TTC549 (cell line): ENCODE data around the gene ASIC3.
"Not testable (repeated sequence)": the region's sequence is repeated elsewhere in the genome, so short reads cannot be mapped to it uniquely, and the experiment has no call there.

Experiments used
- FAIRE-seq: peaks from 2 replicates; lab custom pipeline; 2012; peaks lifted over from hg19 to GRCh38; lab: Jason Lieb, UNC

The ASIC3 gene

DNA sequence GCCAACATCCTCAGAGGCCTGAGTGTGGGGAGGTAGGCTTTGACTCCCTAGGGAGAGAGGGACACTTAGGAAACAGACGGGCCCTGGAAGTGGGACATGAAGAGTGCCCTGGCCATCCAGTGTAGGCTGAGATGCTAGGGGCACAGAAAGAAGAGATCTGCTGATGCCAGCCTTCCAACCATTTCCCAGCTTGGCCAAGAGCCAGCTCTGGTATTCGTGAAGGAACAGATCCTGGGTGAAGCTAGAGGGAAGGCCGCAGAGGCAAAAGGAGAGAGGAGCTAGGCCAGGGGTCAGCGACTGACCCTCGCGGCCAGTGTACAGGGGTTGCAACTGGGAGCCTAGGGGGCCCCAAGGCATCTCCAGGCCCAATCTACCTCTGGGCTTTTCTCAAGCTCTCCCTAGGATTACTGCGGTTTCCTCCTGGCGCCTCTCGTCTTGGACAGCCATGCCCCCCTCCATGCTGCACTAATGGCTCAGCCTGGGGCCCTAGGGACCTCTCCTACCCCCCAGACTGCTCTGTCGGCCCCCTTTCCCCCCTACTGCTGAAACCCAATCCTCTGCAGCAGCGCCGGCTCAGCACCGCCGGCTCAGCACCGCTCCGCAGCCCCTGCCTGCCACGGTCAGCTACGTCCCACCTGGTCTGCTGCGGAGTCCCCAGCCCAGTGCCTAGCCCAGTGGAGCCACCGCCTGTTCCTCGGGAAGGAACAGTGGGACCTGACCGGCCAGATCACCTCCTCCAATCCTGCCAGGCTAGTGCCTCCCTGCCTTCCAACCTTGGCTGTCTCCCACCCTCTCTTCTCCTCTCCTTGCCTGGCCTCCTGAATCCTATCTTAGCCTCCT is at the start of gene ASIC3:
ASIC3 (plus strand) TSS at position 556 of the 840 bp plus-strand sequence. CDS start 355 bp downstream, outside the sequence.
- no peak for FAIRE-seq

DNA sequence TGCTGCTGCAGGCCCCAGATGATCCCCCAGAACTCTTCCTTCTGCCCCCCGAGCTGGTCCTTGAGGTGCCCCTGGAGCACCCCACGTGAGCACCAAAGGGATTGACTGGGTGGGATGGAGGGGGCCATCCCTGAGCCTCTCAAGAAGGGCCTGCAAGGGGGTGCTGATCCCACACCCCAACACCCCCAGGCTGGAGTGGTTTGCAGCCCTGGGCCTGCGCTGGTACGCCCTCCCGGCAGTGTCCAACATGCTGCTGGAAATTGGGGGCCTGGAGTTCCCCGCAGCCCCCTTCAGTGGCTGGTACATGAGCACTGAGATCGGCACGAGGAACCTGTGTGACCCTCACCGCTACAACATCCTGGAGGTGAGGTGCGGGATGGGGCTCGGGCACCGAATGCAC is 49.3 kb upstream of the ASIC3 start:
- FAIRE-seq: no peak

DNA sequence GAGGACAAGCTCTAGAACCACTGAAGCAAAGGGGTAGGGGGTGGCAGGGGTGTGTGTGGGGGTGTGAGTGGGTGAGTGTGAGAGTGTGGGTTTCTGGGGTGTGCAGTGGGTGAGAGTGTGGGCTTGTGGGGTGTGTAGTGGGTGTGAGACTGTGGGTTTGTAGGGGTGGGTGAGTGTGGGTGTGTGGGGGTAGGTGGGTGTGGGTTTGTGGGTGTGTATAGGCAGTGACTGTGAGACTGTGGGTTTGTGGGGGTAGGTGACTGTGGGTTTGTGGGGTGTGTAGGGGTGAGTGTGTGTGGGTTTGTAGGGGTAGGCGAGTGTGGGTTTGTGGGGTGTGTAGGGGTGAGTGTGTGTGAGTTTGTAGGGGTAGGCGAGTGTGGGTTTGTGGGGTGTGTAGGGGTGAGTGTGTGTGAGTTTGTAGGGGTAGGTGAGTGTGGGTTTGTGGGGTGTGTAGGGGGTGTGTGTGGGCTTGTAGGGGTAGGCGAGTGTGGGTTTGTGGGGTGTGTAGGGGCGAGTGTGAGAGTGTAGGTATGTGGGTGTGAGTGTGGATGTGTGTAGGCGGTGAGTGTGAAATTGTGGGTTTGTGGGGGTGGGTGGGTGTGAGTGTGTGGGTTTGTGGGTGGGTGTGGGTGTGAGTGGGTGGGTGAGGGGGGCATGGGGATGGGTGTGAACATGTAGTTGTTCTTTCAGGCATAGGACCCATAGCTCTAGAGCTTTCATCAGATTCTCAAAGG is 48.7 kb upstream of the ASIC3 start:
- no peak for FAIRE-seq

DNA sequence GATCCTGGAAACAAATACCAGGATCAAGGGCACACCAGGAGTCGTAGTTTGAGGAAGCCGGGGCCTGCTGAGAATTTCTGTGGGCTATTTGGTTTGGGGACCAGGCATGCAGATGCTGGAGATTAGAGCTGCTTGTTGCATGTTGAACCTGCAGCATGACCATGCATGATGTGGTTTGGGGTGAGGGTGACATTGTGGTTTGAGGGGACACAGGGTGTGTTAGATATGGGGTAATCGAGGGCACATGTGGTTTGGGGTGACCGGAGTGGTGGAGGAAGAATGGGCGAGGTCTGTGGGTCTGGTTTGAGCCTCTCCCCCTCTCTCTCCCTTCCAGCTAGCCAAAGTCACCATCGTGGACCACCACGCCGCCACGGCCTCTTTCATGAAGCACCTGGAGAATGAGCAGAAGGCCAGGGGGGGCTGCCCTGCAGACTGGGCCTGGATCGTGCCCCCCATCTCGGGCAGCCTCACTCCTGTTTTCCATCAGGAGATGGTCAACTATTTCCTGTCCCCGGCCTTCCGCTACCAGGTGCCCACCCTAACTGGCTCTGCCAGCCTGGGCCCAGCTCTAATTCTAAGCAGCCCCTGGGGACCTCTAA is 47.3 kb upstream of the ASIC3 start:
- FAIRE-seq: no peak

DNA sequence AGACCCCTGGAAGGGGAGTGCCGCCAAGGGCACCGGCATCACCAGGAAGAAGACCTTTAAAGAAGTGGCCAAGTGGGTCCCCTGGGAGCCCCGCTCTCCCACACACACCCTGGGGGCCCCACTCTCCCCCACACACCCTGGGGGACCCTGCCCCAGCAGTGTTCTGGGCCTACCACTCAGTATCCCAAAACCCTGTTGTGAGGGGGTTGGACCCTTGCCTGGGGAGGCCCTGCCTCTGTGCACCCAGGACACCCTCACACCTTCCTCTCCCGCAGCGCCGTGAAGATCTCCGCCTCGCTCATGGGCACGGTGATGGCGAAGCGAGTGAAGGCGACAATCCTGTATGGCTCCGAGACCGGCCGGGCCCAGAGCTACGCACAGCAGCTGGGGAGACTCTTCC is 46.8 kb upstream of the ASIC3 start:
- no peak for FAIRE-seq

DNA sequence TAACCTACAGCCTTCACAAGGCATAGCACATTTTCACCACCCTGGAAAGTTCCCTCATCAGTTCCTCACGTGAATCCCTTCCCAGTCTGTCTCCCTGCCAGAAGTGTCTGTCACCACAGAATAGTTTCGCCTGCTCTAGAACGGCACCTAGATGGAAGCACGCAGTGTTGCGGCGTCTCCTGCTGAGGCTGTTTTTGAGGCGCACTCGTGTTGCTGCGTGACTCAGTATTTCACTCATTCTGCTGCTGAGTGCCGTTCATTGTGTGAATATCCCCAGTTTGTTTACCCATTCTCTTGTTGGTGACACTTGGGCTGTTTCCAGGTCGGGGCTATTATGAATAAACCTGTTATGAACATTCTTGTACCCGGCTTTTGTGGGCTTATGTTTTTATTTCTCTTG is 44.8 kb upstream of the ASIC3 start:
- no peak for FAIRE-seq

DNA sequence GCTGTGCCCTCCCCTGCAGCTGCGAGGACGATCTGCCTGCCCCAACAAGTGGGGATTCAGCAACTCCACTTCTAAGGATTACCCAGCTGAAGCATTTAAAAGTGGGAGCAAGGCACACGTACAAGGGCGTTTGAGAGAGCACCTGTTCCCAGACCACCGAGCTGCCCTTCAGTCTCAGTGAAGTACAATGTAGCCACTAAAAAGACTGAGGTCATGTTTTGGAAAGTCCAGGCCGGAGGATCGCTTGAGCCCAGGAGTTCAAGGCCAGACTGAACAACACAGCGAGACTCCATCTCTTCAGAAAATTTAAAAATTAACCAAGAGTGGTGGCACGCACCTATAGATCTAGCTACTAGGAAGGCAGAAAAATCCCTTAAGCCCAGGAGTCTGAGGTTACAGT is 42.8 kb upstream of the ASIC3 start:
- no peak for FAIRE-seq

DNA sequence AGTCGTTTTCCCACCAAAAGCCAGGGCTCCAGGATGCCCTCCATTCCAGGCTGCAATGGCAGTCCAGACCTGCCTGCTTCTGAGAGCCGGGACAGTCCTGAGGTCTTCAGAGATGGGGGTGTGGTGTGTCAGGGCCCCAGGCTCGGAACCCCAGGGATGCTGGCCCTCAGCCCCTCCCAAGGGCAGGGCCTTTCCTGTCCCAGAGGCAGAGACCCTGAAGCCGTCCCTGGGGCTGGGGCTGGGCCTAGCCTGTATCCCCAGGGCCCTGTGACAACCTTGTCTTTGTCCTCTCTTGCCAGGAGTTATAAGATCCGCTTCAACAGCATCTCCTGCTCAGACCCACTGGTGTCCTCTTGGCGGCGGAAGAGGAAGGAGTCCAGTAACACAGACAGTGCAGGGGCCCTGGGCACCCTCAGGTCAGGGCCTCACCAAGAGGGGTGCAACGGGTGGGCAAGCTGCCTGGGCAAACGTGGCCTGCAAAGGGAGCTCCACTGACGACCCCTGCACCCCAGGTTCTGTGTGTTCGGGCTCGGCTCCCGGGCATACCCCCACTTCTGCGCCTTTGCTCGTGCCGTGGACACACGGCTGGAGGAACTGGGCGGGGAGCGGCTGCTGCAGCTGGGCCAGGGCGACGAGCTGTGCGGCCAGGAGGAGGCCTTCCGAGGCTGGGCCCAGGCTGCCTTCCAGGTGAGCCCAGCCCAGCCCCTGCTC is 41.6 kb upstream of the ASIC3 start:
- FAIRE-seq: no peak

DNA sequence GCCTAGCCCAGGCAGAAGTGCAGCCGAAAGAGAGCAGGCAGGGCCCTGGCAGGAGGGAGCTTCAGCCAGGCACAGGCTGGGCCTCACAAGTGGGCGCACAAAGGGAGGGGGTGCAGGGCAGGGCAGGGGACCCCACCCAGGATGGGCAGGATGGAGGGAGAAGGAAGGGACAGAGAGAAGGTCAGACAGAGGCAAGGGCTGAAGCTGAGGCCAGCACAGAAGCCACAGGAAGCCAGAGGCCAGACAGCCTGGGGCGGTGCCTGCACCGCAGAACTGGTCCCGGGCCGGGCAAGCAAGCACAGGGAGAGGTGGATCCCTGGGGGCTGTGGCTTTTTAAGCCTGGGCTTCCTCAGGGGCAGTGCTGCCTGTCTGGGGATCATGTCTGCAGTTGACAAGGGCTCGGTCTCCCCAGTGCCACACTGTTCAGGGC is 40.8 kb upstream of the ASIC3 start:
- FAIRE-seq: no peak

DNA sequence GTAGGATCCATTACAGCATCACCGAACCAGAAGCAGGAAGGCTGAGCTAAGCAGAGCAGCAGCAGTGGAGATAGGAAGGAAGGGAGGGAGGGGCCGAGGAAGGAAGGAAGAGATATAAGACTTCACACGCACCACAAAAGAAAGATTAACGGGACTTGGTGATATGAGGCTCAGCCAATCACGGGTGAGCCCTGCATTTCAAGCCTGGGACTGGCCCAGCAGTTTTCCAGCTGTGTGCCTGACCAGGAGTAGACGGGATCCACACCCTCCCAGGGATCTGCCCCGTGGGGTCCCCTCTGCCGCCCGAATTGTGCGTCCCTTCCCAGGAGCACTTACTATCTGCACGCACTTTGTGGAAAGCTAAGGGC is 40.2 kb upstream of the ASIC3 start:
- no peak for FAIRE-seq

DNA sequence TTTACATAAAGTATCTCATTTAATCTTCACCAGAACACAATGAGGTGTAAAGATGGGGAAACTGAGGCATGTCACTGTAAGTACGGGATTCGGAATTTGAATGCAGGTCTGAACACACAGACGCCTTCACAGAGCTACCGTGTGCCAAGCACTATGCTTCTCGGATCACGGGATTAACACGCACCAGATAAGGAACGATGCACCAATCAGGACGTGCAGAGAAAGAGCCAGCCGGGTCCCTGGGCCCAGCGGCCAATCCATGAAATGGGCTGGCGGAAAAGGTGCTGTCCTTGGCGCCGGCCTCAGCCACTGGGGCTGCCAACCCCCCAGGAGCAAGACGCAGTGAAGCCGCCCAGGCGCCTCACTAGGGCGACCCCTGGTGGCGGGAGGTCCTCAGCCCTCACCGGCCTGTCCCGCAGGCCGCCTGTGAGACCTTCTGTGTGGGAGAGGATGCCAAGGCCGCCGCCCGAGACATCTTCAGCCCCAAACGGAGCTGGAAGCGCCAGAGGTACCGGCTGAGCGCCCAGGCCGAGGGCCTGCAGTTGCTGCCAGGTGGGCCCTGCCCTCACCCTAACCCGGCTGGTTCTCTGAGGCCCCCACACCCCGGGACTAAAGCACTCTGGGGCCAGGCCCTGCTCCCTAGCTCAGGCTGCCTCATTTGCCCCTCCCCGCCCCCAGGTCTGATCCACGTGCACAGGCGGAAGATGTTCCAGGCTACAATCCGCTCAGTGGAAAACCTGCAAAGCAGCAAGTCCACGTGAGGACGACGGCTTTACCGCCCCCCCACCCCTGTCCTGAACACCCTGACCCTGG is 39.6 kb upstream of the ASIC3 start:
- FAIRE-seq: no peak

DNA sequence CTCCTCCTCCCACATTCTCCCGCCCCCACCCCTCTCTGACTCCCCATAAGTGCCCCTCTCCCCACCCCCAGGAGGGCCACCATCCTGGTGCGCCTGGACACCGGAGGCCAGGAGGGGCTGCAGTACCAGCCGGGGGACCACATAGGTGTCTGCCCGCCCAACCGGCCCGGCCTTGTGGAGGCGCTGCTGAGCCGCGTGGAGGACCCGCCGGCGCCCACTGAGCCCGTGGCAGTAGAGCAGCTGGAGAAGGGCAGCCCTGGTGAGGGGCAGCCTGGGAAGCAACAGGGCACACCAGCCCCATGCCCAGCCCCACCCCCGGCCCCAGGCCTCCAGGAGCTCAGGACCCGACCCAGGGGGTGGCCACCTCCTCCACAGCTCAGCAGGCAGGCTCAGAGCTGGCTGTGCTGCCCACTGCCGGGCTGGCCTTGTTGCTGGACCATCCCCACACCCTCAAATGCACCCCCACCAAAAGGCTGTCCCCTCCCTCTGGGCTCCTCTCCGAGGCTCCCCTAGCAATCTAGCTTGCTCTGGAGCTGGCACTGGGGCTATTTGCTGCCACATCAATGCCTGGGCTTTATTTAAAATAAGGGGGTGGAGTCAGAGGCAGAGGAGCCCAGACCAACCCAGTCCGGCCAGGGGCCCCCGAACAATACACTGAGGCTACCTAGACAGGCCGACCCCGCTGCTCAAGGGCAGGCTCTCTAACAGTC is 38.8 kb upstream of the ASIC3 start:
- FAIRE-seq: no peak

DNA sequence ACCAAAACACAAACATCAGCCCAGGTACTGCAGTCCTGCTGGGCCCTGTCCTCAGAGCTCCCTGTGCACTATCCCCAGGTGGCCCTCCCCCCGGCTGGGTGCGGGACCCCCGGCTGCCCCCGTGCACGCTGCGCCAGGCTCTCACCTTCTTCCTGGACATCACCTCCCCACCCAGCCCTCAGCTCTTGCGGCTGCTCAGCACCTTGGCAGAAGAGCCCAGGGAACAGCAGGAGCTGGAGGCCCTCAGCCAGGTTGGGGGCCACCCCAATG is 38.4 kb upstream of the ASIC3 start:
- FAIRE-seq: no peak

DNA sequence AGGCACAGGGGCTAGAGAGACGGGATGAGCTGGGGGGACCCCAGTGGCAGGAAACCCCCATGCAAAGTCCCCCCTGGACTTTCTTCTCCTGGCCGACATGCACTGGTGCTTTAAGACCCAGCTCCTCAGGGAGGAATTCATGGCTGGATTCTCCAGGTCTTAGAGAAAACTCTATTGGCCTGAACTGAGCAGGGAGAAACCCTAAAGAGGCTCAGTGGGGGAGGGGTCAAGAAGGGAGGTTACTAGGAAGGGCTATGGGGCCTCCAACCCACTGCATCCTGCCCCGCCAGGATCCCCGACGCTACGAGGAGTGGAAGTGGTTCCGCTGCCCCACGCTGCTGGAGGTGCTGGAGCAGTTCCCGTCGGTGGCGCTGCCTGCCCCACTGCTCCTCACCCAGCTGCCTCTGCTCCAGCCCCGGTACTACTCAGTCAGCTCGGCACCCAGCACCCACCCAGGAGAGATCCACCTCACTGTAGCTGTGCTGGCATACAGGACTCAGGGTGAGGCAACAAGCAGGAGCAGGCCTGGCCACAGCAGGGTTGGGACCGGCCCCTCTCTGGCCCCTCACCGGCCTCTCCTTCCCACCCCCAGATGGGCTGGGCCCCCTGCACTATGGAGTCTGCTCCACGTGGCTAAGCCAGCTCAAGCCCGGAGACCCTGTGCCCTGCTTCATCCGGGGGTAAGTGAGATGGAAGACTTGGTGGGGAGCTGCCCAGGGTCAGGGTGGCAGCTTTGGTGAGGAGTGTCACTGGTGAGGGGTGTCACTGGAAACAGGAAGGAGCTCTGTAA is 37.8 kb upstream of the ASIC3 start:
- no peak for FAIRE-seq

DNA sequence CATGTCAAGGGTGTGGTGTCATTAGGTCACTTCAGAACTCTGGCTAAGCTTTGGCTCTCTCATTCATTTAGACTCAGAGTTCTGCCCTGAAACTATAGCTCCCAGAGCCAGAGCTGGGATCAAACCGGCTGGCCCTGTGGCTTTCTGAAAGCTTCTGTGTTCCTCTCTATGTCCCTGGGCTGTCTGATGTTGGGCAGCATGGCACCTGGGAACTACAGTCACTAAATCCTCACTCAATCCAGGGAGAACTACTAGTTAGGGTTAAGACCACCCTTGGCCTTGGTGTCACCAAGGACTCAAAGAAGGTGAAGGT is 37.3 kb upstream of the ASIC3 start:
- no peak for FAIRE-seq

DNA sequence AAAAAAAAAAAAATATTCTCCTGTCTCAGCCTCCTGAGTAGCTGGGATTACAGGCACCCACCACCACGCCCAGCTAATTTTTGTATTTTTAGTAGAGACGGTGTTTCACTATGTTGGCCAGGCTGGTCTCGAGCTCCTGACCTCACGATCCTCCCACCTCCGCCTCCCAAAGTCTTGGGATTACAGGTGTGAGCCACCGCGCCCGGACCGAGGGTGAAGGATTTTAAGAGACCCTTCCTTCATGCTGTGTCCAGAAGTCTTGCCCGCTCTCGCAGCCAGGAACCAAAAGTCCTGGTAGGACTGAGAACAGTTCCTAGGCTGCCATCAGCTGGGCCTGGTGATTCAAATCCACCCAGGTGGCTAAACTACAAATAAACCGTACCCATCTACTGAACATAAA is 36.7 kb upstream of the ASIC3 start:
- not testable (repeated sequence) for FAIRE-seq

DNA sequence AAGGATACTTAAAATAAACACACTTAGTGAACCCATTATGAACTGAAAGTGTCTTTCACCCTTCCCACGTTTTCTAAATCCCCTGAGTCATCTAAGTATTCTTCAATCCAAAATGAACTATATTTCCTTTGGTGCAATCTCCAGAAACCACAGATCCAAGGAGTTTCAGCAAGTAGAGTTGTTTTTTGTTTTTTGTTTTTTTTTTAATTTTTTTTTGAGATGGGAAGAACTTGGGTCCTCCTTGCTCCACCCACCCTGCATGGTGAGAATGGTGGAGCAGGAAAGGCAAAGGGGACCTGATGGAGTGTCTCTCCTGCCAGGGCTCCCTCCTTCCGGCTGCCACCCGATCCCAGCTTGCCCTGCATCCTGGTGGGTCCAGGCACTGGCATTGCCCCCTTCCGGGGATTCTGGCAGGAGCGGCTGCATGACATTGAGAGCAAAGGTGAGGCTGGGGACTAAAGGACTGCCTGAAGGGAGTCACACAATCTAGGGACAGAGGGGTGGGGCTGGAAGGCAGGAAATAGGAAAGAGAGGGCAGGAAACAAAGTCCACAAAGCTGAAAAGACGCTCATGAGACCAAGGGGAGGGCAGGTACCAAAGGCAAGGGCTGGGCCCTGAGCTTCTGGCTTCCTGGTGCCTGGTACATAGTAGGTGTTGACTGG is 36.2 kb upstream of the ASIC3 start:
- FAIRE-seq: no peak

DNA sequence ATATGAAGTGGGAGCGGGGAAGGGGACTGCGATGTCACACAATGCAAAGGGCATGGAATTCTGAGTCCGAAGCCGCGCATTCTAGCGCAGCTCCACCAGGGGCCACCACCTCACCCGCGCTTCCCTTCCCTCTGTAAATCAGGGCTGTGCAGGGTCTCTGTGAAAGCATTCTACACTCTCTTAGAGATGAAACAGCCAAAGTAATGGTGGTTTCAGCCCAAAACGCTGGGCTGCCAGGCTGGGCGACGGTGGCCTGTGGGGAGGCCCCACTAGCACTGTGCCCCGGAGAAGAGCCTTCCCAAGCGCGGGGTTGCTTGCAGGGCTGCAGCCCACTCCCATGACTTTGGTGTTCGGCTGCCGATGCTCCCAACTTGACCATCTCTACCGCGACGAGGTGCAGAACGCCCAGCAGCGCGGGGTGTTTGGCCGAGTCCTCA is 35.4 kb upstream of the ASIC3 start:
- no peak for FAIRE-seq

DNA sequence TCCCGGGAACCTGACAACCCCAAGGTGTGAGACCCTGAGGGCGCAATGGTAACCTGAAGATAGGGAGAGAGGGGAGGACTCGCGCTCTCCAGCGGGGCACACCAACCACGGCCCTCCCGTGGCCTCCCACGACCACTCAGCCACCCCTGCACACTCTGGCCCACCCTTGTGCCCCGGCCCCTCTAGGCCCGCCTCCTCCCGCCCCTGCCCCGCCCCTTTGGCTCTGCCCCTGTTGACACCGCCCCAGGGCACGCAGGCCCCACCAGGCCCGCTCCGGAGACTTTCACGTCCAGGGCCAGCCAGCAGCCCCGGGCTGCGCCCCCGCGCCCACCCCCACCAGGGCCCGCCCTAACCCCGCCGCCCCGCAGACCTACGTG is 35.0 kb upstream of the ASIC3 start:
- no peak for FAIRE-seq
